Activated CD8-positive, alpha-beta T cell treated with anti-CD3 and anti-CD28 coated beads for 36 hours (primary cell): ENCODE measurements around the gene FSIP1. TPM values are rescaled to one million over a fixed set of nuclear protein-coding genes. Genes with fewer than 3 reads are reported as not detected.

Source experiments
- ATAC-seq: fragments of 200-7000 bp; cut with Tn5 transposase; one replicate; pipeline ENCODE4 v1.10.0; 2021; ENCODE audit warnings: mild to moderate bottlenecking, moderate library complexity
- CTCF ChIA-PET: fragments of 350-600 bp; sonication (Branson Sonifier 250); formaldehyde crosslinking; loops from one replicate; lab custom pipeline; 2021; ENCODE audit warnings: antibody characterized with exemption; lab: Charles Lee
- POLR2A ChIA-PET: fragments of 350-600 bp; sonication (Branson Sonifier 250); formaldehyde crosslinking; loops from one replicate; lab custom pipeline; 2021; ENCODE audit warnings: antibody characterized with exemption; lab: Charles Lee
- DNase-seq: peaks from one replicate; pipeline ENCODE4 v3.0.0-alpha.2; 2020
- H3K27ac Mint-ChIP-seq: one replicate; pipeline ENCODE4 v1.8.0; 2021; ENCODE audit warnings: mild to moderate bottlenecking, mixed read lengths
- H3K27me3 Mint-ChIP-seq: one replicate; pipeline ENCODE4 v1.8.0; 2021; ENCODE audit warnings: mixed read lengths
- H3K36me3 Mint-ChIP-seq: one replicate; pipeline ENCODE4 v1.8.0; 2021; ENCODE audit warnings: low read depth, mixed read lengths
- H3K4me1 Mint-ChIP-seq: one replicate; pipeline ENCODE4 v1.8.0; 2021; ENCODE audit warnings: low read depth, mixed read lengths
- H3K4me3 Mint-ChIP-seq: one replicate; pipeline ENCODE4 v1.8.0; 2021; ENCODE audit warnings: mild to moderate bottlenecking, moderate library complexity, mixed read lengths
- H3K9me3 Mint-ChIP-seq: one replicate; pipeline ENCODE4 v1.8.0; 2021; ENCODE audit warnings: mixed read lengths
- CTCF ChIP-seq: fragments of 200-600 bp; IDR thresholded peaks from one replicate; pipeline ENCODE4 v1.8.0; 2022; ENCODE audit warnings: antibody characterized with exemption, mild to moderate bottlenecking
- intact Hi-C: fragments of 100-400 bp; cut with micrococcal nuclease; formaldehyde crosslinking; loops from one replicate; pipeline ENCODE4 v1.10.0; 2022
- total RNA-seq, 2 experiments: library from RNA; stranded (reverse); gene quantifications; one replicate each; pipeline ENCODE4 v1.2.3, GENCODE V29; 2021

FSIP1 gene
- total RNA-seq, 2 experiments from 2014 or later: 0.36 to 0.43 TPM

- Mint-ChIP-seq H3K4me1 (no peaks in the 10 kb centered on the region), H3K27me3 (peaks cover 24% of the 10 kb centered on the region), H3K36me3 (no peaks in the 10 kb centered on the region), H3K9me3 (no peaks in the 10 kb centered on the region), H3K4me3 (no peak overlapping the region), H3K27ac (no peak overlapping the region)
- CTCF ChIA-PET: interaction anchor here (1.5 kb wide), 1 partner anchor 44 kb away, joined by 3 read pairs; no protein-coding TSS in a partner anchor
- TF ChIP-seq CTCF: no peak
- intact Hi-C loops: no loop called here
- ATAC-seq (no peak), DNase-seq (no peak)
- POLR2A ChIA-PET: no interaction called here
These were observed 16.9 kb upstream of the FSIP1 start for GRCh38 chr15:39799552-39800011.

- no peaks in the 10 kb centered on the region for H3K9me3 Mint-ChIP-seq
- DNase-seq (no peak), ATAC-seq (no peak)
- no peak overlapping the region for H3K4me3 Mint-ChIP-seq
- intact Hi-C loops: no loop called here
- POLR2A ChIA-PET: no interaction called here
- no peaks in the 10 kb centered on the region for H3K36me3 Mint-ChIP-seq
- CTCF ChIA-PET: interaction anchor here (1.3 to 1.5 kb wide), 2 partner anchors 10 to 45 kb away, joined by 3 to 5 read pairs; no protein-coding TSS in a partner anchor
- H3K27me3 Mint-ChIP-seq: peaks cover 23% of the 10 kb centered on the region
- H3K4me1 Mint-ChIP-seq: no peaks in the 10 kb centered on the region
- H3K27ac Mint-ChIP-seq: no peak overlapping the region
- TF ChIP-seq CTCF: no peak
These were observed 15.7 kb upstream of the FSIP1 start for GRCh38 chr15:39798382-39798781.

- POLR2A ChIA-PET: no interaction called here
- Mint-ChIP-seq H3K27me3 (peaks cover 26% of the 10 kb centered on the region), H3K36me3 (no peaks in the 10 kb centered on the region), H3K27ac (no peak overlapping the region), H3K4me3 (no peak overlapping the region), H3K9me3 (no peaks in the 10 kb centered on the region), H3K4me1 (no peaks in the 10 kb centered on the region)
- DNase-seq (no peak), ATAC-seq (no peak)
- intact Hi-C loops: no loop called here
- no peak for TF ChIP-seq CTCF
- CTCF ChIA-PET: interaction anchor here (0.9 to 1.2 kb wide), 2 partner anchors 9 to 40 kb away, joined by 3 to 4 read pairs; no protein-coding TSS in a partner anchor
These were observed 14.8 kb upstream of the FSIP1 start for GRCh38 chr15:39797407-39797806.

GRCh38 chr15:39796601-39797000, 14.0 kb upstream of the FSIP1 start:
- no peaks in the 10 kb centered on the region for H3K36me3 Mint-ChIP-seq
- intact Hi-C loops: no loop called here
- peaks cover 26% of the 10 kb centered on the region for H3K27me3 Mint-ChIP-seq
- H3K9me3 Mint-ChIP-seq: no peaks in the 10 kb centered on the region
- DNase-seq (no peak), ATAC-seq (no peak)
- TF ChIP-seq CTCF: no peak
- H3K4me1 Mint-ChIP-seq: no peaks in the 10 kb centered on the region
- CTCF ChIA-PET: interaction anchor here (0.7 to 1.2 kb wide), 3 partner anchors 8 to 39 kb away, joined by 3 to 4 read pairs (median 3); no protein-coding TSS in a partner anchor
- no peak overlapping the region for H3K27ac Mint-ChIP-seq
- no peak overlapping the region for H3K4me3 Mint-ChIP-seq
- POLR2A ChIA-PET: no interaction called here

- ATAC-seq: no peak
- peaks cover 23% of the 10 kb centered on the region for H3K27me3 Mint-ChIP-seq
- ChIA-PET CTCF (no interaction called here), POLR2A (no interaction called here)
- no peaks in the 10 kb centered on the region for H3K4me1 Mint-ChIP-seq
- no peak for DNase-seq
- intact Hi-C loops: no loop called here
- TF ChIP-seq CTCF: no peak
- H3K27ac Mint-ChIP-seq: no peak overlapping the region
- H3K36me3 Mint-ChIP-seq: no peaks in the 10 kb centered on the region
- no peak overlapping the region for H3K4me3 Mint-ChIP-seq
- no peaks in the 10 kb centered on the region for H3K9me3 Mint-ChIP-seq
These were observed 12.8 kb upstream of the FSIP1 start for GRCh38 chr15:39795486-39795885.
